Omental fat pad (tissue), 4 donors: ENCODE data around the gene ANAPC1. TPM values are rescaled to one million over a fixed set of nuclear protein-coding genes. Genes with fewer than 3 reads are reported as not detected.
"Not testable (repeated sequence)": the region's sequence is repeated elsewhere in the genome, so short reads cannot be mapped to it uniquely, and the experiment has no call there.

Source experiments
- ATAC-seq: fragments of 150-250 bp; one replicate; pipeline ENCODE4 v1.9.1; 2016; ENCODE audit warnings: mild to moderate bottlenecking, moderate library complexity; ENCODE audit not compliant: low FRiP score
- DNase-seq: peaks from one replicate; pipeline ENCODE4 v3.0.0-alpha.2; 2019; ENCODE audit warnings: low spot score
- total RNA-seq, 4 donors: library from RNA; depleted of rRNA; stranded (reverse); fragments of >200 nt; gene quantifications; one replicate each; pipeline ENCODE4 v1.1.0, GENCODE V29; 2016
- TF ChIP-seq, protein P1 (sequence below), 3 donors: fragments of 450-650 bp; IDR thresholded peaks; one replicate each; pipeline ENCODE4 v1.5.1; 2016 to 2017; ENCODE audit warnings: antibody characterized with exemption in 3 of 3, mild to moderate bottlenecking in 3 of 3, moderate library complexity in 2 of 3

The ANAPC1 gene
- total RNA-seq, 4 donors from 2014 or later: 30.3 to 59.6 (median 38.5) TPM

DNA sequence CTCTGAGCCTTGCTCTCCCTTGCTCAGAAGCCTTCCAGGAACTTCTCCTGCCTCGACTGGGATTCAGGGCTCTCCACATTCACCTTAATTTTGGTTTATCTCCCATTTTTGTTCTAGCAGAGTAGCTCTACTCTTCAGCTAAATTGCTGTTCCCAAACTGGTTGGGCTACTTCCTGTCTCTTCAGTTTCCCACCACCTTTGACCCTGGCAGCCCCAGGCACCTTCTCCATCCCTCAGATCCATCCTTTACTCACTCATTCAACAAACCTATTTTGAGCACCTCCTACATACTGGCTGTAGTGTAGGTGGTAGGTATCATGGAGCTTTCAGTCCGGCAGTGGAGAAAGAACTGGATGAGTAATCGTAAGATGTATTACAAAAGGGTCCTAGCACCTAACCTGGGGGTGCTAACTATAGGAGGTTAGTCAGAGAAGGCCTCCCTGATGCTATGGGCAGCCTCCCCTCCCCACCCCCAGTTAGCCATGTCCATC is 40.7 kb upstream of the ANAPC1 start:
- ATAC-seq (no peak), DNase-seq (no peak)
- TF ChIP-seq, protein P1, sequence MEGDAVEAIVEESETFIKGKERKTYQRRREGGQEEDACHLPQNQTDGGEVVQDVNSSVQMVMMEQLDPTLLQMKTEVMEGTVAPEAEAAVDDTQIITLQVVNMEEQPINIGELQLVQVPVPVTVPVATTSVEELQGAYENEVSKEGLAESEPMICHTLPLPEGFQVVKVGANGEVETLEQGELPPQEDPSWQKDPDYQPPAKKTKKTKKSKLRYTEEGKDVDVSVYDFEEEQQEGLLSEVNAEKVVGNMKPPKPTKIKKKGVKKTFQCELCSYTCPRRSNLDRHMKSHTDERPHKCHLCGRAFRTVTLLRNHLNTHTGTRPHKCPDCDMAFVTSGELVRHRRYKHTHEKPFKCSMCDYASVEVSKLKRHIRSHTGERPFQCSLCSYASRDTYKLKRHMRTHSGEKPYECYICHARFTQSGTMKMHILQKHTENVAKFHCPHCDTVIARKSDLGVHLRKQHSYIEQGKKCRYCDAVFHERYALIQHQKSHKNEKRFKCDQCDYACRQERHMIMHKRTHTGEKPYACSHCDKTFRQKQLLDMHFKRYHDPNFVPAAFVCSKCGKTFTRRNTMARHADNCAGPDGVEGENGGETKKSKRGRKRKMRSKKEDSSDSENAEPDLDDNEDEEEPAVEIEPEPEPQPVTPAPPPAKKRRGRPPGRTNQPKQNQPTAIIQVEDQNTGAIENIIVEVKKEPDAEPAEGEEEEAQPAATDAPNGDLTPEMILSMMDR (IDR thresholded peaks at IDR 0.05): no peak

DNA sequence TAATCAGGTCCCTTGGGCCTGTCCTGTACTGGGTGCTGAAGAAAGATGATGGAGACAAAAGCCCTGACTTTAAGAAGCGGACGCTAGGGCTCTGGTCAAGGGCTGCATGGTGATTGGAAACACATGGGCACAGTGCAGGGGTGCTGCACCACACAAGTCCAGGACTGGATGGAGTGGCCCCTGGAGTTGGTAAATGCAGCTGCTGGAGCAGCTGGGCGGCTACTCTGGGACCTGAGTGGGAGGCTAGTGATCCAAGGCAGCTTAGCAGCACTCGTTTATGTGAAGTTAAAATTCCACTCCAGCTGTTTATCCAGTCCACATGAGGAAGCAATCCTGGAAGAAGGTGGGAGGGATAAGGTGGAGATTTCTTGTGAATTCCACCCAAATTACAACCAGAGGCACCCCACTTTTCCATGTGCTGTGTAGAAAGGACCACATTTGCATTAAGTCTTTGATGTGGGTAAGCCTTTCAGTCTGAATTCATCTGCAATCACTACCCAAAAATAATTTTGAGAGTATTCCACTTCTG is 39.3 kb upstream of the ANAPC1 start:
- TF ChIP-seq, protein P1 (IDR thresholded peaks at IDR 0.05): no peak
- no peak for ATAC-seq

DNA sequence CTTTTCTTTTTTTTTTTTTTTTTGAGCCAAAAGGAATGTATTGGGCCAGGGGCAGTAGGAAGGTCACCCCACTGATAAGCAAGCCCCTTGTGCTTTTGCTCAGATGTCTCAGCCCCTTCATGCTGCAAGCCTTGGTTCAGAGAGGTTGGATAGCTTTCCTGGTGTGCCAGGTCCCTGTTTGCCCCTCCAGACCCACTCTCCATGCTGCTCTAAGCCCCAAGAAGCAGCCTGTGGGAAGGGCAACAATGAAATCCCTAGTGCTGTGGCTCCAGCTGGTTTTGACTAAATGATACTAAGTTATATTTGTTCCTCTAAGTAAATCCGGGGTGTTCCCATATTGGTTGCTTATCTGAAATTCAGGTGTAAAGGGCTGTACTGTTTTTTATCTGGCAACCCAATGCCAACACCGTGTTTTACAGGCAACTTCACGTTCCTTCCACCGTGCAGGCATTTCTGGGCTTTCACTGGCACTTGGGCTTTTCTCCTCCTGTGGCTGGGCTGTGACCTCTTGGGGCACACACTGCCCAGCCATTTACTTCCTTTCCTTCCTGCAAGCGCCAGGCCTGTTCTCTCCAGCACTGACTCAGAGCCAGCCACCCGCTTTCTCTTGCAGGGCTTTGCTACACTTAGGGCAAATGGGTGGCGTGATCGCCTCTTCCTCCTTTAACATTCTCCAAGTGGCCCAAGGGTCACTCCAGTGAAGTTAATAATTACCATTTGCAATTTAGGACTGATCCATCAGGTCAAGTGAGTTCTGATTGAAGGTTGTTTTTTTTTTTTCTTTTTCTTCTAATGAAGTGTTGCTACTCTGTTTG is 36.0 kb upstream of the ANAPC1 start:
- peak; percentile 32 for ATAC-seq
- DNase-seq: no peak
- TF ChIP-seq, protein P1 (IDR thresholded peaks at IDR 0.05): no peak

More for the DNA sequence above, 39.3 kb upstream of the ANAPC1 start:
- no peak for DNase-seq

DNA sequence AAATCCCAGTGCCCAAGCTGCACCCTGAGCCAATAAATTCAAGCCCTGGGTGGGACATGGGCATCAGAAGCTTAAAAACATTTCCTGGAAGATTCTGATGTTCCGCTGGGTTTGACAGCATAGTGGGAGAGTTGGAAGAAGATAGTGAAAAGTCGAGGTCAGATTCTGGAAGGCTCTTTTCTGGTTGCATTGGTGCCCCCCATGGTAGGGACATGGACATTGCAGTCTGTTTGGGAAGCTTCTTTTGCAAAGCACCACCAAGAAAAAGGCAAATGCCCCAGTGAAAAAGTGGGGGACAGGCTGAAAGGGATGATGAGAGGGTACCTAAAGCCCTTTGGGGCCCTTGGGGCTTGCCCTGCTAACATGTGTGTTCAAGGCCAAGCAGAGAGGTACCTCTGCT is 35.4 kb upstream of the ANAPC1 start:
- no peak for DNase-seq
- no peak for ATAC-seq
- TF ChIP-seq, protein P1 (IDR thresholded peaks at IDR 0.05): no peak

DNA sequence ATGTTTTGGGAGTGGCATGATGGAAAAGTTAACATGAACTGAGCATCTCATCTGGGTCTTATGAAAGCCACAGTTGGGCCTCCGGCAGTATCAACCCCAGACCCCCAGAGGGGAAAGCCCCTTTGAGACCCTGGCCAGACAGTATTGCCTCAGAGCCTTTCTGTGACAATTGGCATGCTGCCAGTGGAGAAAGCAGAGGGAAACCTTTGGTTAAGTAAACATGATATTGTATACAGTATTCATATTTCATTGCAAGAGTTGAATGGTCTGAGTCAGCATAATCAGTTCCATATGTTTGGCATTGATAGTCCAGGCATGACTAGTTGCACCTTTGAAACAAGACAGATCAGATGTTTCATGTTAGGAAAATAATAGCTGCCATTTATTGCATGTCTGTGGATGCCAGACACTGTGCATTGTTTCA is 34.4 kb upstream of the ANAPC1 start:
- no peak for ATAC-seq
- DNase-seq: no peak
- TF ChIP-seq, protein P1 (IDR thresholded peaks at IDR 0.05): no peak

DNA sequence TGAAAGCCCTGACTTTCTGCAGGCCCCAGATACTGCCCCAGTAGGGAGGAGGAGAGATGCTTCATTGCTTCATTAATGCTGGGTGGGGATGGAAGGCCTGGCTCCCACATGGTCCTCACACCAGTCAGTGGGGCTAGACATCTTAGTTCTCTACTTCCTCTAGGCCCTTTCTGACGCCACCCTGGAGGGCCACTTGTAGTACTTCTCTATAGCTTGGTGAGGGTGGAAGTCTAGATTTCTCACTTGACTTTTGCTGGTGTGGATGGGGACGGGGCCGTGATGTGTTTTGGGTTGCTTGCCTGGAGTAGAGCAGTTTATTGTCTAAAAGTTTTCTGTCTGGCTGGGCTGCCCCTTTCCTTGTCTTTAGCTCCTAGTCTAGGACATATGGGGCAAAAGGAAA is 33.1 kb upstream of the ANAPC1 start:
- TF ChIP-seq, protein P1 (IDR thresholded peaks at IDR 0.05): no peak
- DNase-seq (no peak), ATAC-seq (no peak)

DNA sequence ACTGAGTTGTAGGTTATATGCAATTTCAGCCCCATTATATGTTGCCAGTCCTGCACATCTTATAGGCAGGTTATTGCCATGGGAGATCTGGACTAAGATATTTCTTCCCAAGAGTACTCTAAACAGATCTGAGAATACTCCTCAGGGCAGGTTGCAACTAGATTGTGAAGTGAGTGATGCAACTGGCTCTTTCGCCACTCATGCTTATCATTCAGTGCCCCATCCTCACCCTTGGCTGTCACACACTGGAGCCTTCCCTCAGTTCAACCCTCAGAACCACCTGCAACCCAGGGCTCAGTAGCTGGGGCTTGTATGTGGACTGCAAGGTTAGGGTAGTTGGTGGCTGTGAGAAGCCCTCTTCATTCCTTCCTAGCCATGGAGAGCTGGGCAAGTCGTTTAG is 28.6 kb upstream of the ANAPC1 start:
- TF ChIP-seq, protein P1 (IDR thresholded peaks at IDR 0.05): no peak
- ATAC-seq: no peak
- no peak for DNase-seq

DNA sequence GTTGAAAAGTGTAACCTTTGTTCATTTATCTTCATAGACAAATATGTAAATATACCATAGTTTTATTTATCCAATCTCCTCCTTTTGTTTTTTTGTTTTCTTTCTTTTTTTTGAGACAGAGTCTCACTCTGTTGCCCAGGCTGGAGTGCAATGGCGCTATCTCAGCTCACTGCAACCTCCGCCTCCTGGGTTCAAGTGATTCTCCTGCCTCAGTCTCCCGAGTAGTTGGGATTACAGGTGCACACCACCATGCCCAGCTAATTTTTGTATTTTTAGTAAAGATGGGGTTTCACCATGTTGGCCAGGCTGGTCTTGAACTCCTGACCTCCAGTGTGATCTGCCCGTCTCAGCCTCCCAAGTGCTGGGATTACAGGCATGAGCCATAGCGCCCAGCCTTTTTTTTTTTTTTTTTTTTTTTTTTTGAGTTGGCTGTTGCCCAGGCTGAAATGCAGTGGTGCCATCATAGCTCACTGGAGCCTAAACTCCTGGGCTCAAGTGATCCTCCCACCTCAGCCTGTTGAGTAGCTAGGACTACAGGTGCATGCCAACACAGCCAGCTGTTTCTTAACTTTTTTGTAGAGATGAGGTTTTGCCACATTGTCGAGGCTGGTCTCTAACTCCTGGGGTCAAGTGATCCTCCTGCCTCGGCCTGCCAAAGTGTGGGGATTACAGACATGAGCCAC is 27.4 kb upstream of the ANAPC1 start:
- DNase-seq, ATAC-seq: not testable (repeated sequence)
